Omental fat pad (tissue), 4 donors: ENCODE data around the gene TMEM271. TPM values are rescaled to one million over a fixed set of nuclear protein-coding genes. Genes with fewer than 3 reads are reported as not detected.

Source experiments
- ATAC-seq: fragments of 150-250 bp; one replicate; pipeline ENCODE4 v1.9.1; 2016; ENCODE audit warnings: mild to moderate bottlenecking, moderate library complexity; ENCODE audit not compliant: low FRiP score
- DNase-seq: peaks from one replicate; pipeline ENCODE4 v3.0.0-alpha.2; 2019; ENCODE audit warnings: low spot score
- CTCF ChIP-seq, 3 donors: fragments of 450-650 bp; IDR thresholded peaks; one replicate each; pipeline ENCODE4 v1.5.1; 2016 to 2017; ENCODE audit warnings: antibody characterized with exemption in 3 of 3, mild to moderate bottlenecking in 3 of 3, moderate library complexity in 2 of 3
- total RNA-seq, 4 donors: library from RNA; depleted of rRNA; stranded (reverse); fragments of >200 nt; gene quantifications; one replicate each; pipeline ENCODE4 v1.1.0, GENCODE V29; 2016

The TMEM271 gene
- total RNA-seq, 4 donors from 2014 or later: not detected

GRCh38 chr4:528835-529234 lies 47.3 kb downstream of the TMEM271 start:
- no peak for ATAC-seq
- no peak for TF ChIP-seq CTCF (IDR thresholded peaks at IDR 0.05)
- no peak for DNase-seq

DNA sequence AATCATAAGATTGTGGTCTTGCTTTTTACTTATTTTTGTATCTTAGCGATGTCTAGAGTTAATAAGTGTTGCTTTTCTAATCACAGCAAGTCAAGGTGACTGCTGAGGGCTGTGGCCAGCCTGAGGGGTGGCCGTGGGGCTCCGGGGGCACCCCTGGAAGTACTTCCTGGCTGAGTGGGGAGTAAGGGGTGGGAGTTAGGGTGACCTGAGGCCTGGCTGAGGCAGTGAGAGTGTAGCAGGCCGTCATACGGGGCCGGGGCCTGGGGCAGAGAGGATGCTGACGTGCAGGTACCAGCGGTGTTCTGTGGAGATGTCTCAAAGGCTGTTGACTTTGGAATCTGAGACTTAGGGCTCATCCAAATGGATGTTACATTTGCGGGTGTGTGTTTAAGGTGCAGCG lies 47.8 kb downstream of the TMEM271 start:
- ATAC-seq (no peak), DNase-seq (no peak)
- no peak for TF ChIP-seq CTCF (IDR thresholded peaks at IDR 0.05)

DNA sequence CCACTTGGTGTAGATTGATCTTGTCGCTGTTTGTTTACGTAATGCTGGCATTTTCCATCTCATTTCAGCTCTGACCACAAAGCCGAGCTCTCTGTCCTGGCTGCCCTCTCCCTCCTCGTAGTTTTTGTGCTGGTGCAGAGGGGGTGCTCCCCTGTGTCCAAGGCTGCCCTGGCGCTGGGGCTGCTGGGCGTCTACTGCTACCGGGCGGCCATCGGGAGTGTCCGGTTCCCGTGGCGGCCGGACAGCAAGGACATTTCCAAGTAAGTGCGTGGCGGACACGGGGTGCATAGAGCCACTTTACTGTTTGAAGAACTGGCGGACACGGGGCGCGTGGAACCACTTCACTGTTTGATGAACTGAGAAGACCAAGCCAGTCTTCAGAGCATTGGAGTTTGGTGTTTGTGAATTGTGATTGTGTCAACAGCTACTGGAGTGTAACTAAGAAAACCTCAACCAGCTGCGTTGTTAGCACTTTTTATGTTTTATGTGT lies 49.1 kb downstream of the TMEM271 start:
- ATAC-seq (no peak), DNase-seq (no peak)
- no peak for TF ChIP-seq CTCF (IDR thresholded peaks at IDR 0.05)

DNA sequence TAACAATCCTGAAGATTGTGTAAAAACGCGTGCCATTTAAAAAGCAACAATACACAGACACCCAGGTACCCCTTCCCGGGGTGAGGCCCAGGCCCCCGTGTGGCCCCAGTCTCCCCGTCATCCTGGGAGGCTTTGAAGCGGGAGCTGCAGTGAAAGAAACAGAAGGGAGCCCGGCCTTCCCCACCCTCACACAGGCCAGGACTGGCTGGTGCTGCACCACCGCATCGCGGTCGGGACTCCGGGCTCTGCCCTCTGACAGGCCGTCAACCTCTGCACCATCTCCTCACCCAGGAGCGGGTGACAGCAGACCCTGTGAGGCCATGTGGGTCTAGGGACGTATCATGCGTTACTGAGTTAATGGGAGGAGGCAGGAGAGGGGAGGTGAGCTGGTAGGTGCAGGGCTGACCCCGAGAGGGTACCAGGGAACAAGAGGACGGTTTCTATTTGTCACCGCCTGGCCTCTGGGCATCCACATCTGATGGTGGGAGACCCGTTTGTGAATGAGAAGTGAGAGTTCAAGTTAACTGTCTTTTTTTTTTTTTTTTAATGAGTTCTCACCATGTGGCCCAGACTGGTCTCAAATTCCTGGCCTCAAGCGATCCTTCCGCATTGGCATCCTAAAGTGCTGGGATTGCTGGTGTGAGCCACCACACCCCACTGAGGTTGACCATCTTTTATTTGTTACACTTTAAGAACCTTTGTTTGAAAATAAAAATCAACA lies 49.7 kb downstream of the TMEM271 start:
- ATAC-seq: no peak

DNA sequence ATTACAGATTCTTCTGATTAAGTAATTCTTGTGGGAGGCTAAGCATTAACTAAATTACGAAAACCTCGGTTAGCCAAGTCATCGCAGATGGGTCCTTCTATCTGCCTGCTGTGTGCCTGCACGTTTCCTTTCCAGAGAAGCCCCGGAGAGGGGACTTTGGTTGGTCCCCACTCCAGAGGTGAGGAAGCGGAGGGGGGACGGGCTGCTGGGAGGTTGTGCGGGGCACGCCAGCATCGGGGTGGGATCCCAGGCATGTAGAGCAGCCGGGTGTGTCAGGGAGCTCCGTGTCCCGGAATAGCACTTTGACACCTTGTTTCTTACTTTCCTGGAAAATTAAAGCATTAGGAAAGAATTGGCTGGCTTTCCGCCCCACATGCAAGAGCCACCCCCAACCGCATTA lies 50.4 kb downstream of the TMEM271 start:
- TF ChIP-seq CTCF (IDR thresholded peaks at IDR 0.05): no peak
- DNase-seq (no peak), ATAC-seq (no peak)

More for the DNA sequence above, 49.7 kb downstream of the TMEM271 start:
- no peak for DNase-seq
- no peak for TF ChIP-seq CTCF (IDR thresholded peaks at IDR 0.05)

- no peak for TF ChIP-seq CTCF (IDR thresholded peaks at IDR 0.05)
- ATAC-seq: no peak
These were observed 51.9 kb downstream of the TMEM271 start for GRCh38 chr4:524196-524595.

More at GRCh38 chr4:524196-524595, 51.9 kb downstream of the TMEM271 start:
- no peak for DNase-seq

Other genes with a start within 250 kb of the TMEM271 start
- gene ZNF141, start 238.5 kb downstream of the TMEM271 start, total RNA-seq: 10 to 100 TPM; 14.5 to 49.6 (median 24.1) TPM
- gene ZNF721, start 77.1 kb downstream of the TMEM271 start, total RNA-seq: 10 to 100 TPM; 17.0 to 37.0 (median 23.3) TPM
- gene PIGG, start 77.1 kb downstream of the TMEM271 start, total RNA-seq: 10 to 100 TPM; 32.9 to 67.8 (median 51.9) TPM
- gene PDE6B, start 49.3 kb upstream of the TMEM271 start, total RNA-seq: 1 to 10 TPM in 3 of 4 donors, under 1 TPM in 1; 0.32 to 5.6 (median 2.9) TPM
- 100 to 1,000 TPM in 2 of 4 donors, 10 to 100 TPM in 2; 54.3 to 147 (median 107) TPM for gene ATP5ME, start 98.0 kb upstream of the TMEM271 start, total RNA-seq
- 10 to 100 TPM in 1 of 4 donors, 1 to 10 TPM in 3; 8.7 to 19.0 (median 9.4) TPM for gene MYL5, start 98.2 kb upstream of the TMEM271 start, total RNA-seq
- 10 to 100 TPM in 3 of 4 donors, 1 to 10 TPM in 1; 9.4 to 21.1 (median 19.0) TPM for gene SLC49A3, start 112.9 kb upstream of the TMEM271 start, total RNA-seq
- gene PCGF3, start 129.5 kb upstream of the TMEM271 start, total RNA-seq: 10 to 100 TPM; 31.0 to 67.1 (median 48.8) TPM
- 1 to 10 TPM in 3 of 4 donors, not detected in 1; 1.1 to 2.0 (median 1.9) TPM for gene CPLX1, start 249.8 kb upstream of the TMEM271 start, total RNA-seq